Measurements from ENCODE around the gene TMEM260. TPM values are rescaled to one million over a fixed set of nuclear protein-coding genes. Genes with fewer than 3 reads are reported as not detected.

TMEM260 gene
- total RNA-seq, 1 experiment from 2014 or later, result 20.0 TPM

GRCh38 chr14:56598519-56598918, 18.9 kb downstream of the TMEM260 start:
- Histone ChIP-seq H2AK5ac (ENCODE audit: insufficient read length, low read length) (no peak overlapping the region), H3K27me3 (ENCODE audit: insufficient read depth, low read length) (no peaks in the 10 kb centered on the region), H3K23ac (ENCODE audit: insufficient read length, low read depth, low read length) (no peak overlapping the region), H4K8ac (replicated peaks; ENCODE audit: insufficient read length, low read depth, low read length) (no peak overlapping the region), H4K91ac (ENCODE audit: insufficient read length, low read depth, low read length) (no peak overlapping the region), H3K23me2 (ENCODE audit: insufficient read length, low read depth, low read length, poor library complexity, severe bottlenecking) (no peaks in the 10 kb centered on the region), H4K20me1 (ENCODE audit: control insufficient read depth, insufficient read depth, insufficient read length) (no peaks in the 10 kb centered on the region), H3K4ac (ENCODE audit: low read depth, low read length) (no peak overlapping the region), H3K9ac (ENCODE audit: extremely low read depth, insufficient read length, low read length) (no peak overlapping the region), H3K18ac (ENCODE audit: insufficient read length, low read depth, low read length) (no peak overlapping the region), H3K9me3 (ENCODE audit: control insufficient read depth, low read depth, low read length) (no peaks in the 10 kb centered on the region), H3K79me2 (ENCODE audit: insufficient read depth, low read length) (no peaks in the 10 kb centered on the region), H3K4me1 (ENCODE audit: insufficient read depth, low read length) (no peaks in the 10 kb centered on the region), H3K56ac (ENCODE audit: insufficient read length, low read depth, low read length) (no peak overlapping the region), H2AFZ (ENCODE audit: low read length) (no peak overlapping the region), H3K14ac (ENCODE audit: insufficient read depth, low read length) (no peak overlapping the region), H2BK5ac (ENCODE audit: insufficient read length, low read length) (no peak overlapping the region), H3K27ac (ENCODE audit: insufficient read length, low read depth, low read length) (no peak overlapping the region), H2BK12ac (ENCODE audit: insufficient read length, low read depth, low read length) (no peak overlapping the region), H3K79me1 (ENCODE audit: insufficient read depth, low read depth, low read length, poor library complexity, severe bottlenecking) (no peaks in the 10 kb centered on the region), H4K5ac (ENCODE audit: insufficient read length, low read depth, low read length) (no peak overlapping the region), H2BK15ac (ENCODE audit: low read depth, low read length) (no peak overlapping the region), H2BK20ac (ENCODE audit: low read depth, low read length, poor library complexity, severe bottlenecking) (no peak overlapping the region), H3K4me2 (ENCODE audit: insufficient read depth, insufficient read length, low read length) (no peak overlapping the region), H3T11ph (ENCODE audit: low read length) (no peak overlapping the region), H2BK120ac (ENCODE audit: low read depth, low read length, poor library complexity, severe bottlenecking) (no peak overlapping the region)
- H3K4me1 Mint-ChIP-seq, result peaks cover 0 to 2% of the 10 kb centered on the region in 2 experiments; a peak in 1 of 4 replicates
- no peaks in the 10 kb centered on the region for H3K9me3 Mint-ChIP-seq
- WGBS (ENCODE audit: extremely low coverage, insufficient read length, low lambda C conversion rate), result no CpG with 5 or more reads among the region's 1 CpG
- H3K27ac Mint-ChIP-seq, result no peak overlapping the region
- no peaks in the 10 kb centered on the region for H3K27me3 Mint-ChIP-seq (ENCODE audit: low read depth)
- no peak overlapping the region for H3K4me3 Mint-ChIP-seq
- peaks cover 0 to 6% (median 5%) of the 10 kb centered on the region in 3 experiments; a peak in 4 of 7 replicates for H3K36me3 Mint-ChIP-seq (ENCODE audit: insufficient read depth in 1 of 3, low read depth in 3 of 3)
- no peak for TF ChIP-seq CTCF (conservative IDR thresholded peaks at IDR 0.05)
- no peak for DNase-seq

Measured in H9 (cell line).